GM23338 (cell line): ENCODE results near the gene WNT6. TPM values are rescaled to one million over a fixed set of nuclear protein-coding genes. Genes with fewer than 3 reads are reported as not detected.

Experiments
- ATAC-seq: fragments of 200-7000 bp; cut with Tn5 transposase; 3 replicates; pipeline ENCODE4 v1.9.1; 2020
- DNase-seq: peaks from one replicate; pipeline ENCODE4 v3.0.0-alpha.2; 2015; ENCODE audit warnings: low spot score
- H2AFZ ChIP-seq: fragments of 200-600 bp; sonication (generic); 2 replicates; pipeline ENCODE4 v1.8.0; 2016; ENCODE audit warnings: antibody characterized with exemption, mild to moderate bottlenecking, moderate library complexity
- H3F3A ChIP-seq: fragments of 200-600 bp; sonication (generic); replicated peaks from 2 replicates; pipeline ENCODE4 v1.8.0; 2017; ENCODE audit warnings: antibody characterized with exemption, mixed run types, low read depth
- H3K27ac ChIP-seq: fragments of 200-600 bp; sonication (generic); 2 replicates; pipeline ENCODE4 v1.6.1; 2016; ENCODE audit warnings: low read depth
- H3K27me3 ChIP-seq: fragments of 200-600 bp; sonication (generic); 2 replicates; pipeline ENCODE4 v1.8.0; 2016; ENCODE audit warnings: mild to moderate bottlenecking, mixed run types, moderate library complexity; ENCODE audit not compliant: insufficient read depth
- H3K36me3 ChIP-seq: fragments of 200-600 bp; sonication (generic); 2 replicates; pipeline ENCODE4 v1.8.0; 2016; ENCODE audit warnings: mild to moderate bottlenecking; ENCODE audit not compliant: insufficient read depth
- H3K4me1 ChIP-seq: fragments of 200-600 bp; sonication (generic); 2 replicates; pipeline ENCODE4 v1.8.0; 2016; ENCODE audit warnings: mild to moderate bottlenecking, moderate library complexity; ENCODE audit not compliant: insufficient read depth
- H3K4me2 ChIP-seq: fragments of 200-600 bp; sonication (generic); 2 replicates; pipeline ENCODE4 v1.7.1; 2017; ENCODE audit warnings: mixed run types
- H3K4me3 ChIP-seq: fragments of 200-600 bp; sonication (generic); 2 replicates; pipeline ENCODE4 v1.6.1; 2016; ENCODE audit warnings: mixed run types
- H3K79me2 ChIP-seq: fragments of 200-600 bp; sonication (generic); replicated peaks from 2 replicates; pipeline ENCODE4 v1.8.0; 2017; ENCODE audit warnings: mild to moderate bottlenecking; ENCODE audit not compliant: insufficient read depth
- H3K9me2 ChIP-seq: fragments of 200-600 bp; sonication (generic); 2 replicates; pipeline ENCODE4 v1.8.0; 2017; ENCODE audit not compliant: insufficient read depth
- H4K20me1 ChIP-seq: fragments of 200-600 bp; sonication (generic); replicated peaks from 2 replicates; pipeline ENCODE4 v1.8.0; 2017; ENCODE audit warnings: mild to moderate bottlenecking; ENCODE audit not compliant: insufficient read depth
- H3K27ac Mint-ChIP-seq: 2 replicates; pipeline ENCODE4 v1.8.0; 2020; ENCODE audit warnings: inconsistent platforms, mild to moderate bottlenecking, moderate library complexity, mixed read lengths
- H3K27me3 Mint-ChIP-seq: 3 replicates; pipeline ENCODE4 v1.8.0; 2022; ENCODE audit warnings: low read depth, mild to moderate bottlenecking, moderate library complexity, mixed read lengths, inconsistent platforms; ENCODE audit not compliant: insufficient read depth, poor library complexity
- H3K36me3 Mint-ChIP-seq: 3 replicates; pipeline ENCODE4 v1.8.0; 2021; ENCODE audit warnings: low read depth, mild to moderate bottlenecking, inconsistent platforms, moderate library complexity, mixed read lengths
- H3K4me1 Mint-ChIP-seq: 3 replicates; pipeline ENCODE4 v1.8.0; 2020; ENCODE audit warnings: mild to moderate bottlenecking, inconsistent platforms, mixed read lengths
- H3K4me3 Mint-ChIP-seq: 3 replicates; pipeline ENCODE4 v1.8.0; 2021; ENCODE audit warnings: moderate library complexity, mild to moderate bottlenecking, inconsistent platforms, mixed read lengths
- H3K9me3 Mint-ChIP-seq: 3 replicates; pipeline ENCODE4 v1.8.0; 2020; ENCODE audit warnings: moderate library complexity, mild to moderate bottlenecking, inconsistent platforms, mixed read lengths
- CTCF ChIP-seq, 2 experiments: fragments of 200-600 bp in 1 of 2; sonication (generic) in 1 of 2; conservative IDR thresholded peaks; 2 replicates each; pipeline versions ENCODE4 v1.5.1 to v1.6.1; 2016 to 2017; ENCODE audit warnings: antibody characterized with exemption in 2 of 2, low read depth in 2 of 2, mild to moderate bottlenecking in 2 of 2, moderate library complexity in 1 of 2
- ETS1 ChIP-seq: IDR thresholded peaks from 2 replicates; pipeline ENCODE4 v1.6.1; 2016; ENCODE audit warnings: antibody characterized with exemption
- EZH2phosphoT487 ChIP-seq: fragments of 200-600 bp; sonication (generic); IDR thresholded peaks from one replicate; pipeline ENCODE4 v1.8.1; 2018; ENCODE audit warnings: antibody characterized with exemption; ENCODE audit not compliant: unreplicated experiment
- JUNB ChIP-seq: IDR thresholded peaks from one replicate; pipeline ENCODE4 v1.6.1; 2016; ENCODE audit warnings: antibody characterized with exemption; ENCODE audit not compliant: unreplicated experiment
- NANOG ChIP-seq: IDR thresholded peaks from 2 replicates; pipeline ENCODE4 v1.6.1; 2016; ENCODE audit warnings: antibody characterized with exemption, borderline replicate concordance
- POLR2AphosphoS5 ChIP-seq: IDR thresholded peaks from 2 replicates; pipeline ENCODE4 v1.6.1; 2016; ENCODE audit warnings: antibody characterized with exemption, low read depth
- ZNF114 ChIP-seq: fragments of 250-450 bp; sonication (Bioruptor Pico); IDR thresholded peaks from 2 replicates; pipeline ENCODE4 v1.5.0; 2020; ENCODE audit warnings: mild to moderate bottlenecking, moderate library complexity
- ZNF331 ChIP-seq: fragments of 250-450 bp; sonication (Bioruptor Pico); IDR thresholded peaks from 2 replicates; pipeline ENCODE4 v1.5.0; 2020; ENCODE audit warnings: low read depth, mild to moderate bottlenecking, moderate library complexity
- polyA plus RNA-seq: library from polyadenylated mRNA; unstranded; fragments of >200 nt; fragmentation: Nextera tagmentation; extraction: Ambion mirVana; gene quantifications from 2 replicates; pipeline ENCODE4 v1.2.1, GENCODE V29; 2016
- total RNA-seq: library from RNA; depleted of rRNA; stranded (reverse); fragments of >200 nt; shearing (Covaris generic); gene quantifications from 2 replicates; pipeline ENCODE4 v1.2.3, GENCODE V29; 2014
- TF ChIP-seq, protein P1 (sequence below): IDR thresholded peaks from one replicate; pipeline ENCODE4 v1.6.1; 2018; ENCODE audit warnings: antibody characterized with exemption; ENCODE audit not compliant: unreplicated experiment
- TF ChIP-seq, protein P2 (sequence below): fragments of 250-450 bp; sonication (Bioruptor Pico); IDR thresholded peaks from 2 replicates; pipeline ENCODE4 v1.5.0; 2020; ENCODE audit warnings: mild to moderate bottlenecking, moderate library complexity

The WNT6 gene
- total and polyA plus RNA-seq, 2 experiments from 2014 or later: not detected

GRCh38 chr2:218828477-218828778 is 31.2 kb upstream of the WNT6 start:
- no peak overlapping the region for H3K4me3 ChIP-seq
- no peaks in the 10 kb centered on the region for H3K36me3 ChIP-seq
- H3K9me3 Mint-ChIP-seq: no peaks in the 10 kb centered on the region
- no peaks in the 10 kb centered on the region for H4K20me1 ChIP-seq
- H3K4me1 ChIP-seq: no peaks in the 10 kb centered on the region
- no peaks in the 10 kb centered on the region for H3K9me2 ChIP-seq
- TF ChIP-seq, protein P1, sequence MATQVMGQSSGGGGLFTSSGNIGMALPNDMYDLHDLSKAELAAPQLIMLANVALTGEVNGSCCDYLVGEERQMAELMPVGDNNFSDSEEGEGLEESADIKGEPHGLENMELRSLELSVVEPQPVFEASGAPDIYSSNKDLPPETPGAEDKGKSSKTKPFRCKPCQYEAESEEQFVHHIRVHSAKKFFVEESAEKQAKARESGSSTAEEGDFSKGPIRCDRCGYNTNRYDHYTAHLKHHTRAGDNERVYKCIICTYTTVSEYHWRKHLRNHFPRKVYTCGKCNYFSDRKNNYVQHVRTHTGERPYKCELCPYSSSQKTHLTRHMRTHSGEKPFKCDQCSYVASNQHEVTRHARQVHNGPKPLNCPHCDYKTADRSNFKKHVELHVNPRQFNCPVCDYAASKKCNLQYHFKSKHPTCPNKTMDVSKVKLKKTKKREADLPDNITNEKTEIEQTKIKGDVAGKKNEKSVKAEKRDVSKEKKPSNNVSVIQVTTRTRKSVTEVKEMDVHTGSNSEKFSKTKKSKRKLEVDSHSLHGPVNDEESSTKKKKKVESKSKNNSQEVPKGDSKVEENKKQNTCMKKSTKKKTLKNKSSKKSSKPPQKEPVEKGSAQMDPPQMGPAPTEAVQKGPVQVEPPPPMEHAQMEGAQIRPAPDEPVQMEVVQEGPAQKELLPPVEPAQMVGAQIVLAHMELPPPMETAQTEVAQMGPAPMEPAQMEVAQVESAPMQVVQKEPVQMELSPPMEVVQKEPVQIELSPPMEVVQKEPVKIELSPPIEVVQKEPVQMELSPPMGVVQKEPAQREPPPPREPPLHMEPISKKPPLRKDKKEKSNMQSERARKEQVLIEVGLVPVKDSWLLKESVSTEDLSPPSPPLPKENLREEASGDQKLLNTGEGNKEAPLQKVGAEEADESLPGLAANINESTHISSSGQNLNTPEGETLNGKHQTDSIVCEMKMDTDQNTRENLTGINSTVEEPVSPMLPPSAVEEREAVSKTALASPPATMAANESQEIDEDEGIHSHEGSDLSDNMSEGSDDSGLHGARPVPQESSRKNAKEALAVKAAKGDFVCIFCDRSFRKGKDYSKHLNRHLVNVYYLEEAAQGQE: no peak
- TF ChIP-seq ZNF331: no peak
- no peak for TF ChIP-seq POLR2AphosphoS5
- TF ChIP-seq, protein P2, sequence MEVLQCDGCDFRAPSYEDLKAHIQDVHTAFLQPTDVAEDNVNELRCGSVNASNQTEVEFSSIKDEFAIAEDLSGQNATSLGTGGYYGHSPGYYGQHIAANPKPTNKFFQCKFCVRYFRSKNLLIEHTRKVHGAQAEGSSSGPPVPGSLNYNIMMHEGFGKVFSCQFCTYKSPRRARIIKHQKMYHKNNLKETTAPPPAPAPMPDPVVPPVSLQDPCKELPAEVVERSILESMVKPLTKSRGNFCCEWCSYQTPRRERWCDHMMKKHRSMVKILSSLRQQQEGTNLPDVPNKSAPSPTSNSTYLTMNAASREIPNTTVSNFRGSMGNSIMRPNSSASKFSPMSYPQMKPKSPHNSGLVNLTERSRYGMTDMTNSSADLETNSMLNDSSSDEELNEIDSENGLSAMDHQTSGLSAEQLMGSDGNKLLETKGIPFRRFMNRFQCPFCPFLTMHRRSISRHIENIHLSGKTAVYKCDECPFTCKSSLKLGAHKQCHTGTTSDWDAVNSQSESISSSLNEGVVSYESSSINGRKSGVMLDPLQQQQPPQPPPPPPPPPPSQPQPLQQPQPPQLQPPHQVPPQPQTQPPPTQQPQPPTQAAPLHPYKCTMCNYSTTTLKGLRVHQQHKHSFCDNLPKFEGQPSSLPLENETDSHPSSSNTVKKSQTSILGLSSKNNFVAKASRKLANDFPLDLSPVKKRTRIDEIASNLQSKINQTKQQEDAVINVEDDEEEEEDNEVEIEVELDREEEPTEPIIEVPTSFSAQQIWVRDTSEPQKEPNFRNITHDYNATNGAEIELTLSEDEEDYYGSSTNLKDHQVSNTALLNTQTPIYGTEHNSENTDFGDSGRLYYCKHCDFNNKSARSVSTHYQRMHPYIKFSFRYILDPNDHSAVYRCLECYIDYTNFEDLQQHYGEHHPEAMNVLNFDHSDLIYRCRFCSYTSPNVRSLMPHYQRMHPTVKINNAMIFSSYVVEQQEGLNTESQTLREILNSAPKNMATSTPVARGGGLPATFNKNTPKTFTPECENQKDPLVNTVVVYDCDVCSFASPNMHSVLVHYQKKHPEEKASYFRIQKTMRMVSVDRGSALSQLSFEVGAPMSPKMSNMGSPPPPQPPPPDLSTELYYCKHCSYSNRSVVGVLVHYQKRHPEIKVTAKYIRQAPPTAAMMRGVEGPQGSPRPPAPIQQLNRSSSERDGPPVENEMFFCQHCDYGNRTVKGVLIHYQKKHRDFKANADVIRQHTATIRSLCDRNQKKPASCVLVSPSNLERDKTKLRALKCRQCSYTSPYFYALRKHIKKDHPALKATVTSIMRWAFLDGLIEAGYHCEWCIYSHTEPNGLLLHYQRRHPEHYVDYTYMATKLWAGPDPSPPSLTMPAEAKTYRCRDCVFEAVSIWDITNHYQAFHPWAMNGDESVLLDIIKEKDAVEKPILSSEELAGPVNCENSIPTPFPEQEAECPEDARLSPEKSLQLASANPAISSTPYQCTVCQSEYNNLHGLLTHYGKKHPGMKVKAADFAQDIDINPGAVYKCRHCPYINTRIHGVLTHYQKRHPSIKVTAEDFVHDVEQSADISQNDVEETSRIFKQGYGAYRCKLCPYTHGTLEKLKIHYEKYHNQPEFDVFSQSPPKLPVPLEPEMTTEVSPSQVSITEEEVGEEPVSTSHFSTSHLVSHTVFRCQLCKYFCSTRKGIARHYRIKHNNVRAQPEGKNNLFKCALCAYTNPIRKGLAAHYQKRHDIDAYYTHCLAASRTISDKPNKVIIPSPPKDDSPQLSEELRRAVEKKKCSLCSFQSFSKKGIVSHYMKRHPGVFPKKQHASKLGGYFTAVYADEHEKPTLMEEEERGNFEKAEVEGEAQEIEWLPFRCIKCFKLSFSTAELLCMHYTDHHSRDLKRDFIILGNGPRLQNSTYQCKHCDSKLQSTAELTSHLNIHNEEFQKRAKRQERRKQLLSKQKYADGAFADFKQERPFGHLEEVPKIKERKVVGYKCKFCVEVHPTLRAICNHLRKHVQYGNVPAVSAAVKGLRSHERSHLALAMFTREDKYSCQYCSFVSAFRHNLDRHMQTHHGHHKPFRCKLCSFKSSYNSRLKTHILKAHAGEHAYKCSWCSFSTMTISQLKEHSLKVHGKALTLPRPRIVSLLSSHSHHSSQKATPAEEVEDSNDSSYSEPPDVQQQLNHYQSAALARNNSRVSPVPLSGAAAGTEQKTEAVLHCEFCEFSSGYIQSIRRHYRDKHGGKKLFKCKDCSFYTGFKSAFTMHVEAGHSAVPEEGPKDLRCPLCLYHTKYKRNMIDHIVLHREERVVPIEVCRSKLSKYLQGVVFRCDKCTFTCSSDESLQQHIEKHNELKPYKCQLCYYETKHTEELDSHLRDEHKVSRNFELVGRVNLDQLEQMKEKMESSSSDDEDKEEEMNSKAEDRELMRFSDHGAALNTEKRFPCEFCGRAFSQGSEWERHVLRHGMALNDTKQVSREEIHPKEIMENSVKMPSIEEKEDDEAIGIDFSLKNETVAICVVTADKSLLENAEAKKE (CRISPR knock-in tag): no peak
- TF ChIP-seq ZNF114 (CRISPR knock-in tag): no peak
- no peak for TF ChIP-seq EZH2phosphoT487
- TF ChIP-seq ETS1: no peak
- no peak for TF ChIP-seq JUNB
- TF ChIP-seq NANOG: no peak
- TF ChIP-seq CTCF (conservative IDR thresholded peaks at IDR 0.05; ENCODE audit: low read depth in 2 of 2): no peak
- no peak overlapping the region for H3K4me2 ChIP-seq
- H3K27me3 ChIP-seq: no peaks in the 10 kb centered on the region
- H3K4me3 Mint-ChIP-seq: no peak overlapping the region
- H3K79me2 ChIP-seq: no peaks in the 10 kb centered on the region
- ATAC-seq (no peak), DNase-seq (no peak)
- peaks cover 4% of the 10 kb centered on the region for H3K27me3 Mint-ChIP-seq
- H3F3A ChIP-seq: no peaks in the 10 kb centered on the region
- no peak overlapping the region for H2AFZ ChIP-seq
- H3K36me3 Mint-ChIP-seq: no peaks in the 10 kb centered on the region
- no peak overlapping the region for H3K27ac ChIP-seq
- H3K27ac Mint-ChIP-seq: no peak overlapping the region
- H3K4me1 Mint-ChIP-seq: no peaks in the 10 kb centered on the region; the same call in 2 of the 3 replicates
